H1 (cell line): ENCODE results near the gene TOMM40L. TPM values are rescaled to one million over a fixed set of nuclear protein-coding genes. Genes with fewer than 3 reads are reported as not detected.
A peak's percentile ranks its signal among the peaks of the same experiment; 100 is the strongest.

ENCODE experiments used
- CTCF ChIA-PET: fragments of 300-600 bp; sonication (Branson Sonifier 250); formaldehyde crosslinking; loops from one replicate; lab custom pipeline; 2021; ENCODE audit not compliant: partially characterized antibody; lab: Charles Lee
- POLR2A ChIA-PET: fragments of 300-600 bp; sonication (Branson Sonifier 250); formaldehyde crosslinking; loops from one replicate; lab custom pipeline; 2021; ENCODE audit warnings: inconsistent platforms; ENCODE audit not compliant: partially characterized antibody; lab: Charles Lee
- DNase-seq, 2 experiments: peaks; one replicate each; pipeline versions ENCODE4 v3.0.0 to v3.0.0-alpha.2; 2010 to 2022; ENCODE audit warnings: low spot score in 2 of 2, low read depth in 1 of 2, mixed read lengths in 1 of 2
- FAIRE-seq: peaks from 2 replicates; lab custom pipeline; 2011; peaks lifted over from hg19 to GRCh38; lab: Jason Lieb, UNC
- H2AFZ ChIP-seq: 2 replicates; pipeline ENCODE4 v1.8.1; 2012; ENCODE audit warnings: low read length, inconsistent platforms
- H2AK5ac ChIP-seq: 2 replicates; pipeline ENCODE4 v1.6.1; 2013; ENCODE audit warnings: low read depth, low read length
- H2BK120ac ChIP-seq: replicated peaks from 2 replicates; pipeline ENCODE3; 2013; ENCODE audit warnings: low read depth, low read length, inconsistent platforms
- H2BK12ac ChIP-seq: 2 replicates; pipeline ENCODE4 v1.6.1; 2013; ENCODE audit warnings: low read depth, low read length
- H2BK15ac ChIP-seq: 2 replicates; pipeline ENCODE4 v1.6.1; 2013; ENCODE audit warnings: low read length
- H2BK20ac ChIP-seq: 2 replicates; pipeline ENCODE4 v1.6.1; 2013; ENCODE audit warnings: low read length
- H2BK5ac ChIP-seq: 2 replicates; pipeline ENCODE4 v1.6.1; 2013; ENCODE audit warnings: low read depth, low read length
- H3K14ac ChIP-seq: 2 replicates; pipeline ENCODE4 v1.6.1; 2013; ENCODE audit warnings: inconsistent platforms; ENCODE audit not compliant: insufficient read length
- H3K18ac ChIP-seq: 2 replicates; pipeline ENCODE4 v1.6.1; 2013; ENCODE audit warnings: low read length; ENCODE audit errors: extremely low read depth
- H3K23ac ChIP-seq: 2 replicates; pipeline ENCODE4 v1.6.1; 2013; ENCODE audit warnings: inconsistent platforms; ENCODE audit not compliant: insufficient read length
- H3K23me2 ChIP-seq: 2 replicates; pipeline ENCODE4 v1.6.1; 2013; ENCODE audit warnings: low read depth, low read length
- H3K27ac ChIP-seq: 2 replicates; pipeline ENCODE4 v1.6.1; 2011; ENCODE audit warnings: low read depth, low read length, inconsistent platforms
- H3K27me3 ChIP-seq, 4 experiments: replicated peaks in 1 of 4; 1 replicate in 1 of 4; 2 replicates in 3 of 4; pipeline versions ENCODE4 v1.6.1 to v1.8.1; 2011 to 2013; ENCODE audit warnings: low read length in 3 of 4, mild to moderate bottlenecking in 3 of 4, inconsistent platforms in 2 of 4, mixed read lengths in 2 of 4, moderate library complexity in 1 of 4; ENCODE audit not compliant: control insufficient read depth in 3 of 4, insufficient read depth in 3 of 4; ENCODE audit errors: extremely low read depth in 1 of 4
- H3K36me3 ChIP-seq, 4 experiments: 2 replicates each; pipeline versions ENCODE4 v1.6.1 to v1.8.1; 2011 to 2013; ENCODE audit warnings: mild to moderate bottlenecking in 4 of 4, low read length in 3 of 4, moderate library complexity in 2 of 4, control low read depth in 1 of 4, inconsistent platforms in 1 of 4; ENCODE audit not compliant: insufficient read depth in 4 of 4, control insufficient read depth in 2 of 4
- H3K4ac ChIP-seq: replicated peaks from 2 replicates; pipeline ENCODE3; 2013; ENCODE audit warnings: low read length, low read depth, mixed read lengths, inconsistent platforms; ENCODE audit not compliant: insufficient read length
- H3K4me1 ChIP-seq, 4 experiments: replicated peaks in 1 of 4; 1 replicate in 1 of 4; 2 replicates in 3 of 4; pipeline versions ENCODE4 v1.6.1 to v1.8.1; 2011 to 2013; ENCODE audit warnings: low read length in 3 of 4, inconsistent platforms in 2 of 4, mixed read lengths in 1 of 4; ENCODE audit not compliant: insufficient read depth in 4 of 4, control insufficient read depth in 3 of 4
- H3K4me2 ChIP-seq, 2 experiments: 2 replicates each; pipeline versions ENCODE4 v1.6.1 to v1.8.1; 2011 to 2013; ENCODE audit warnings: low read depth in 2 of 2, low read length in 2 of 2, control low read depth in 1 of 2, inconsistent platforms in 1 of 2, mild to moderate bottlenecking in 1 of 2; ENCODE audit not compliant: insufficient read depth in 1 of 2
- H3K4me3 ChIP-seq, 4 experiments: fragments of 200-600, 300-600 bp in 1 of 4; sonication (generic), shearing (Covaris generic), sonication (Bioruptor Twin) in 1 of 4; 2 replicates each; pipeline versions ENCODE4 v1.5.1 to v1.8.1; 2011 to 2016; ENCODE audit warnings: low read length in 4 of 4, low read depth in 3 of 4, control low read depth in 2 of 4, inconsistent platforms in 2 of 4, mild to moderate bottlenecking in 2 of 4, mixed read lengths in 1 of 4, moderate library complexity in 1 of 4; ENCODE audit not compliant: insufficient read depth in 2 of 4; ENCODE audit errors: extremely low read depth in 1 of 4
- H3K56ac ChIP-seq: replicated peaks from 2 replicates; pipeline ENCODE3; 2013; ENCODE audit warnings: low read depth, mild to moderate bottlenecking, mixed read lengths, low read length, inconsistent platforms; ENCODE audit not compliant: insufficient read length
- H3K79me1 ChIP-seq: 2 replicates; pipeline ENCODE4 v1.6.1; 2013; ENCODE audit warnings: low read depth, low read length, control low read depth
- H3K79me2 ChIP-seq, 2 experiments: 2 replicates each; pipeline versions ENCODE4 v1.6.1 to v1.8.1; 2012 to 2013; ENCODE audit warnings: low read length in 2 of 2, mild to moderate bottlenecking in 2 of 2, inconsistent platforms in 1 of 2; ENCODE audit not compliant: insufficient read depth in 2 of 2, control insufficient read depth in 1 of 2
- H3K9ac ChIP-seq, 4 experiments: replicated peaks in 1 of 4; 1 replicate in 1 of 4; 2 replicates in 3 of 4; pipeline versions ENCODE4 v1.6.1 to v1.8.1; 2011 to 2013; ENCODE audit warnings: low read depth in 3 of 4, low read length in 3 of 4, control low read depth in 2 of 4, mild to moderate bottlenecking in 2 of 4, moderate library complexity in 2 of 4, inconsistent platforms in 1 of 4; ENCODE audit errors: extremely low read depth in 1 of 4
- H3K9me3 ChIP-seq, 2 experiments: 2 replicates each; pipeline versions ENCODE4 v1.6.1 to v1.8.1; 2012 to 2013; ENCODE audit warnings: mild to moderate bottlenecking in 2 of 2, moderate library complexity in 2 of 2, control low read depth in 1 of 2, inconsistent platforms in 1 of 2, low read depth in 1 of 2, low read length in 1 of 2, mixed read lengths in 1 of 2; ENCODE audit not compliant: insufficient read depth in 2 of 2
- H4K20me1 ChIP-seq, 2 experiments: replicated peaks in 1 of 2; 2 replicates each; pipeline versions ENCODE3 to v1.8.1; 2011 to 2013; ENCODE audit warnings: inconsistent platforms in 2 of 2, low read length in 2 of 2, mild to moderate bottlenecking in 1 of 2; ENCODE audit not compliant: insufficient read depth in 2 of 2, control insufficient read depth in 1 of 2
- H4K5ac ChIP-seq: 2 replicates; pipeline ENCODE4 v1.6.1; 2013; ENCODE audit warnings: low read length, low read depth, mixed read lengths, inconsistent platforms; ENCODE audit not compliant: insufficient read length
- H4K8ac ChIP-seq: 2 replicates; pipeline ENCODE4 v1.8.0; 2013; ENCODE audit warnings: mild to moderate bottlenecking, moderate library complexity, low read length, inconsistent platforms; ENCODE audit not compliant: insufficient read depth; ENCODE audit errors: extremely low read depth
- H4K91ac ChIP-seq: replicated peaks from 2 replicates; pipeline ENCODE3; 2013; ENCODE audit warnings: low read length, mixed read lengths, inconsistent platforms; ENCODE audit not compliant: insufficient read length
- CHD2 ChIP-seq: IDR thresholded peaks from 2 replicates; pipeline ENCODE4 v1.6.1; 2012; ENCODE audit warnings: low read length, improper control_type of control experiment
- CTBP2 ChIP-seq: IDR thresholded peaks from 2 replicates; pipeline ENCODE4 v1.7.0; 2011; ENCODE audit warnings: borderline replicate concordance, mild to moderate bottlenecking, moderate library complexity, mixed read lengths, low read length; ENCODE audit not compliant: insufficient read depth, insufficient read length
- JUND ChIP-seq: IDR thresholded peaks from 2 replicates; pipeline ENCODE4 v1.6.1; 2011; ENCODE audit warnings: mild to moderate bottlenecking, improper control_type of control experiment, low read length
- POLR2A ChIP-seq, 2 experiments: IDR thresholded peaks; 1 replicate in 1 of 2; 2 replicates in 1 of 2; pipeline ENCODE4 v1.6.1; 2011; ENCODE audit warnings: low read depth in 2 of 2, low read length in 2 of 2, mild to moderate bottlenecking in 2 of 2; ENCODE audit errors: control extremely low read depth in 1 of 2
- RFX5 ChIP-seq: IDR thresholded peaks from 2 replicates; pipeline ENCODE4 v1.6.1; 2011; ENCODE audit warnings: low read depth, low read length, improper control_type of control experiment, borderline replicate concordance
- SIN3A ChIP-seq, 2 experiments: IDR thresholded peaks in 1 of 2; conservative IDR thresholded peaks in 1 of 2; 2 replicates each; pipeline ENCODE4 v1.6.1; 2011 to 2012; ENCODE audit warnings: low read length in 2 of 2, improper control_type of control experiment in 1 of 2, low read depth in 1 of 2, mild to moderate bottlenecking in 1 of 2
- TEAD4 ChIP-seq: IDR thresholded peaks from 2 replicates; pipeline ENCODE4 v1.6.1; 2012; ENCODE audit warnings: low read depth, low read length, inconsistent platforms, mixed read lengths
- WGBS, 2 experiments: shearing (Covaris generic) in 1 of 2; methylation state at CpG; one replicate each; pipeline versions ENCODE4 v1.1.6 to v1.1.7; 2013 to 2015; ENCODE audit warnings: low lambda C conversion rate in 2 of 2, mixed read lengths in 2 of 2, inconsistent platforms in 1 of 2, low coverage in 1 of 2, missing lambda C conversion rate in 1 of 2; ENCODE audit not compliant: insufficient replicate concordance in 2 of 2, insufficient coverage in 1 of 2, insufficient read length in 1 of 2; ENCODE audit errors: extremely low coverage in 1 of 2, missing lambda C conversion rate in 1 of 2; 5-methylcytosine and 5-hydroxymethylcytosine counted together
- long read RNA-seq, 2 experiments: library from RNA in 1 of 2; library from capped mRNA in 1 of 2; stranded (forward); transcript quantifications; one replicate each; pipeline ENCODE4 v2.0.0, GENCODE V29; 2021; ENCODE audit warnings: inconsistent platforms in 1 of 2
- polyA minus RNA-seq, 3 experiments: library from RNA; depleted of rRNA, polyadenylated mRNA; stranded (reverse); fragments of >200 nt; gene quantifications; 1 replicate in 2 of 3; 2 replicates in 1 of 3; pipeline ENCODE4 v1.2.3, GENCODE V29; 2011
- polyA plus RNA-seq, 7 experiments: library from polyadenylated mRNA; depleted of rRNA in 3 of 7; stranded (reverse) in 5 of 7; unstranded in 2 of 7; fragments of >200 nt in 5 of 7; fragments of 200-250 nt in 2 of 7; gene quantifications; 1 replicate in 5 of 7; 2 replicates in 1 of 7; 4 replicates in 1 of 7; pipeline versions ENCODE4 v1.2.1 to v1.2.3, GENCODE V29; 2011 to 2013; ENCODE audit warnings: missing spikeins in 2 of 7, mixed read lengths in 2 of 7
- total RNA-seq: library from RNA; stranded (reverse); fragmentation: NEBNext Ultra II Directional; extraction: Animal tissue kit (Norgen Biotek cat#: 25700); gene quantifications from 2 replicates; pipeline ENCODE4 v1.2.1, GENCODE V29; 2021

The TOMM40L gene
- 13.8 and 15.0 TPM in 2 replicates for total RNA-seq
- polyA plus RNA-seq (2011; rRNA removed) = 11.4 and 14.2 TPM in 2 replicates
- polyA plus RNA-seq (2011; cell fraction: cytosol; rRNA removed) = 14.8 TPM
- 19.7 TPM for polyA plus RNA-seq (2011; cell fraction: nucleus; rRNA removed)
- 10.0 to 14.8 TPM (median 12.8 TPM) in 4 replicates for polyA plus RNA-seq (2012, experiment 1 of 2)
- 10.6 TPM for polyA plus RNA-seq (2012, experiment 2 of 2)
- 9.6 TPM for polyA plus RNA-seq (2013, experiment 1 of 2)
- 8.8 TPM for polyA plus RNA-seq (2013, experiment 2 of 2)
- 23.4 and 24.7 TPM in 2 replicates for polyA minus RNA-seq (2011; rRNA and poly(A)+ RNA removed)
- 5.9 TPM for polyA minus RNA-seq (2011; cell fraction: cytosol; rRNA and poly(A)+ RNA removed)
- 21.5 TPM for polyA minus RNA-seq (2011; cell fraction: nucleus; rRNA and poly(A)+ RNA removed)
- long read RNA-seq, experiment 1, partial matches to known transcripts = 1 of 12 reads
- long read RNA-seq, experiment 1, other reads (novel, unspliced or antisense) = 7 of 12 reads
- long read RNA-seq, experiment 2, transcript TOMM40L-202 (10 exons, 2,708 nt) = major isoform, 6 of 9 reads
- long read RNA-seq, experiment 2, partial matches to known transcripts = 1 of 9 reads
- long read RNA-seq, experiment 2, other reads (novel, unspliced or antisense) = 2 of 9 reads

DNA sequence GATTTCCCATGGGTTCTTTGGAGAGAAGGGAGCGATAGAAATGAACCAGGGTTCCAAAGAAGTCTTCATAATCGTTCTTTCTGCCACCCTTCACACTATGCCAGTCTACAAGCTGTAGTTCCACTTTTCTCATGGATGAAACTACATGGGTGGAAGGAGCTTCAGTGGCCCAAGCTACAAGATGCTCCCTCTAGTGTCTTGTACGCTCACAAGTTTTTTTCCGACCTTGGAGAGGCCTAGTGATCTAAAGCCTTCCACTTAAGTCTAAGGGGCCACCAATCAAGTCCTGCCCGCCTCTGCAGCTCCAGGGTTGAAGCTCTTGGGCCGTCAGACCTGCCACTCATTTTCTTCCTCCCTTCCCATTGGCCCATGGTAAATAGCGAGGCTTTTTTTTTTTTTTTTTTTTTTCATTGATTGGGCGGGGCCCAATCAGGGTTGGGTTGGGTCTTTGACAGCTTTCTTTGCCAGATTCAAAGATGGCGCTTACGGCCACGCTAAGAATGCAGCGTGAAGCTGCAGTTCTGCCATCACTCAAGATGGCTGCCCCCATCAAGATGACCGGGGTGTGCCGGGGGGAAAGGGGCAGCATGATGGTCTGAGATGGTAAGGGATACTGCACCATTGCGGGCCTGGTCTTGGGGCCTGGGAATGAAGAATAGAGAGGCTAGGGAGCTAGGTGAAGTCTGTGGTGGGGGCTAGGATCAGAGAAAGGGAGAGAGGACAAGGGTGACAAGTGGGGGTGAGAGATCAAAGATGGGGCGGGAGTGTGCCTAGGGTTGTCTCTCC, at the start of gene TOMM40L:
Gene TOMM40L (plus strand): TSS at position 527 of the 786 bp plus-strand sequence. CDS start 430 bp downstream, outside the sequence.
- Histone ChIP-seq H3K27ac (no peak within 1 kb of the TSS; the same call in 1 of the 2 replicates), H3K4me1 (peaks cover 2 to 6% (median 4%) of the 10 kb centered on the region in 4 experiments), H2BK120ac (no peak within 1 kb of the TSS), H3K18ac (peak within 1 kb of the TSS; percentile 87; the same call in 1 of the 2 replicates), H4K20me1 (no peaks in the 10 kb centered on the region), H4K5ac (peak within 1 kb of the TSS; percentile 23), H3K79me2 (no peaks in the 10 kb centered on the region), H2BK12ac (peak within 1 kb of the TSS; percentile 60; the same call in 1 of the 2 replicates), H3K9ac (peak within 1 kb of the TSS in 3 of 4 experiments; percentile 4 to 84 (median 41); a peak in 4 of 7 replicates), H2BK20ac (0 out of 2 replicates have a peak within 1 kb of the TSS, but pooled peaks have one; percentile 43), H3K14ac (no peak within 1 kb of the TSS), H2AK5ac (no peak within 1 kb of the TSS), H3K27me3 (0 out of 7 replicates have a peak, but pooled peaks cover 0 to 2% (median 0%) of the 10 kb centered on the region in 4 experiments), H3K23me2 (peaks cover 8% of the 10 kb centered on the region), H3K4ac (peak within 1 kb of the TSS; percentile 10), H2AFZ (peak within 1 kb of the TSS; percentile 83), H2BK5ac (peak within 1 kb of the TSS; percentile 66; the same call in 1 of the 2 replicates), H3K23ac (no peak within 1 kb of the TSS), H3K4me3 (peak within 1 kb of the TSS; percentile 75 to 93 (median 83)), H2BK15ac (peak within 1 kb of the TSS; percentile 95), H3K36me3 (peaks cover 0 to 10% (median 8%) of the 10 kb centered on the region in 4 experiments; a peak in 5 of 8 replicates), H4K8ac (peak within 1 kb of the TSS; percentile 84; the same call in 1 of the 2 replicates), H4K91ac (peak within 1 kb of the TSS; percentile 13), H3K79me1 (no peaks in the 10 kb centered on the region), H3K4me2 (peak within 1 kb of the TSS; percentile 87 to 94), H3K9me3 (no peaks in the 10 kb centered on the region), H3K56ac (no peak within 1 kb of the TSS)
- DNase-seq (peak; percentile 86 to 96), FAIRE-seq (peak; percentile 57)
- CTCF ChIA-PET = interaction anchor here (0.6 to 23.7 kb wide), 25 partner anchors 9 to 202 kb away, joined by 3 to 427 read pairs (median 10); partner anchors contain the start of genes ADAMTS4, B4GALT3, FCER1G and NDUFS2
- WGBS, 2 experiments = 12% methylated on average over 14 of the region's 16 CpGs; no CpG with 5 or more reads in 1 of the 2 experiments
- POLR2A ChIA-PET = interaction anchor here (0.5 to 2.2 kb wide), 13 partner anchors 9 to 212 kb away, joined by 3 to 26 read pairs (median 4); partner anchors contain the start of genes NDUFS2 and PCP4L1
- peak; percentile 91 for TF ChIP-seq CTBP2
- no peak for TF ChIP-seq JUND
- TF ChIP-seq SIN3A (conservative IDR thresholded peaks at IDR 0.05 in 1 of 2, IDR thresholded peaks at IDR 0.05 in 1 of 2; ENCODE audit: low read depth in 1 of 2, low read length in 2 of 2) = peak; percentile 78 to 92; a peak in 3 of 4 replicates
- no peak for TF ChIP-seq POLR2A (IDR thresholded peaks at IDR 0.05; ENCODE audit: control extremely low read depth in 1 of 2, low read depth in 2 of 2, low read length in 2 of 2)
- peak; percentile 81 for TF ChIP-seq CHD2
- 0 out of 2 replicates have a peak, but pooled peaks have one; percentile 14 for TF ChIP-seq TEAD4
- TF ChIP-seq RFX5 = no peak
